Stimulated activated CD4-positive, alpha-beta T cell treated with anti-CD3 and anti-CD28 coated beads, Interleukin-2, amount 100 ng/mL, for 48 hours (primary cell): Measurements from ENCODE around the gene SAPCD2.
A peak's percentile ranks its signal among the peaks of the same experiment; 100 is the strongest.

Source experiments
- DNase-seq, 2 donors: peaks; one replicate each; pipeline ENCODE4 v3.0.0-alpha.2; 2020

SAPCD2 gene

DNA sequence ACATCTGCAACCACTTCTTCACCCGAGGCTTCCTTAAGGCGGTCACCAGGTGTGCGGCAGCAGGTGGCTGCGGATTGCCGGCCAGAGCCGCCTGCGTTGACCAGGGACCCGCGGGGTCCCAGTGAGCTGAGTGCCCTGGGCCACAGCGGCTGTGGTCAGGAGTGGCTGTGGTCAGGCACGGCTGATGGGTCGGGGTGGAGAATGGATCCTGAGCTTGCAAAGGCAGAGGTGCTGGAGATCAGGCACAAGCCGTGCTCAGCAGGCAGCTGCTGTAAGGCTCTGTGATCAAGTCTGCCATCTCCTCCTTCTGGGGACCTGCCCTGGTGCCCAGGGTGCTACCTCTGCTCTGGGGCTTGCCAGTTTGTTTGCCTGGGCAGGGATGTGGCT lies 9.0 kb upstream of the SAPCD2 start:
- no peak for DNase-seq

DNA sequence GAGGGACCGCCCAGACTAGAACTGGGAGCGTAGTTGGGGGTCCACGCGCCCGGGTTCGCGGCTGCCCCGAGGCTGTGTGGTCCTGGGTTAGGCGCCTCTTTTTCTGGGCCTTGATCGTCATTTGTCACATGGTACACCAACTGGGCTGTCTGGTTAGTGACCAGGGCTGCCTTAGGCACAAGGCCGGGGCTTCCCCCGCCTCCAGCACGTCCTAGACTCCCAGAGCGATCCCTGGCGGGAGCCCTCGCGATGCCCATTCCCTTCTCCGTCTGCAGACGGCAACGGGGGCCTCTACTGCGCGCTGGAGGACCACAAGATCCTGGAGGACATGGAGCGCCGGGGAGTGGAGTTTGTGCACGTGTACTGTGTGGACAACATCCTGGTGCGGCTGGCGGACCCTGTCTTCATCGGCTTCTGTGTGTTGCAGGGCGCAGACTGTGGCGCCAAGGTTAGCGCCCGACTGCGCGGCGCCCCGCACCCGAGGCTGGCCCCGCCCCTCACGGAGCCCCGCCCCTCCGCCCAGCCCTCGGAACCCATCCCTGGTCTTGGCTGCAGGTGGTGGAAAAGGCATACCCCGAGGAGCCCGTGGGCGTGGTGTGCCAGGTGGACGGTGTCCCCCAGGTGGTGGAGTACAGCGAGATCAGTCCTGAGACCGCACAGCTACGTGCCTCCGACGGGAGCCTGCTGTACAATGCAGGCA lies 8.5 kb upstream of the SAPCD2 start:
- no peak for DNase-seq

DNA sequence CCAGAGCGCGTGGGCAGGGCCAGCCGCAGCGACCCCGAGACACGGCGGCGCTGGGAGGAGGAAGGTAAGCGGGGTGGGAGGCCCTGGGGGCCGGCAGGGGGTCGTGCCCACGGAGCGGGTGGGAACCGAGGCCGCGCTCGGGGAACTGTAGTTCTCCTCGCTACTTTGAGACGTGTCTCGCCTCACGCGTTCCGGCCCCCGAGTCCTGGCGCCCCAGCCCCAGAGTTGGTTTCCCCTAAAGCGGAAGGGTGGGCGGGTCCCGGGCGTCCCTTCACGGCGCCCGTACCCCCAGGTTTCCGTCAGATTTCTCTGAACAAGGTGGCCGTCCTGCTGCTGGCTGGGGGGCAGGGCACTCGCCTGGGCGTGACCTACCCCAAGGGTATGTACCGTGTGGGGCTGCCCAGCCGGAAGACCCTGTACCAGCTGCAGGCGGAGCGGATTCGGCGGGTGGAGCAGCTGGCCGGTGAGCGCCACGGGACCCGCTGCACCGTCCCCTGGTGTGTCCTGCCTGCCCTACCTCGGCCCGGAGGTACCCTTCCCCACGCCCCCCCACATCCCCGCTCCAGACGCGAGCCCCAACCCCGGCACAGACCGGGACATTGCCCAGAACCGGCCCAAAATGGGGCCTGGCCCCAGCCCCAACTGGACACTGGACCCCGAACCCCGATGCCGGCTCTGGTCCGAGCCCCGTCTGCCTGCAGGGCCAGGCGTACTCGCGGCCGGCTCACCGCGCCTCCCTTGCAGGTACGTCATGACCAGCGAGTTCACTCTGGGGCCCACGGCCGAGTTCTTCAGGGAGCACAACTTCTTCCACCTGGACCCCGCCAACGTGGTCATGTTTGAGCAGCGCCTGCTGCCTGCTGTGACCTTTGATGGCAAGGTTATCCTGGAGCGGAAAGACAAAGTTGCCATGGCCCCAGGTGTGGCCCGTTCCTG lies 7.7 kb upstream of the SAPCD2 start:
- DNase-seq, result no peak

DNA sequence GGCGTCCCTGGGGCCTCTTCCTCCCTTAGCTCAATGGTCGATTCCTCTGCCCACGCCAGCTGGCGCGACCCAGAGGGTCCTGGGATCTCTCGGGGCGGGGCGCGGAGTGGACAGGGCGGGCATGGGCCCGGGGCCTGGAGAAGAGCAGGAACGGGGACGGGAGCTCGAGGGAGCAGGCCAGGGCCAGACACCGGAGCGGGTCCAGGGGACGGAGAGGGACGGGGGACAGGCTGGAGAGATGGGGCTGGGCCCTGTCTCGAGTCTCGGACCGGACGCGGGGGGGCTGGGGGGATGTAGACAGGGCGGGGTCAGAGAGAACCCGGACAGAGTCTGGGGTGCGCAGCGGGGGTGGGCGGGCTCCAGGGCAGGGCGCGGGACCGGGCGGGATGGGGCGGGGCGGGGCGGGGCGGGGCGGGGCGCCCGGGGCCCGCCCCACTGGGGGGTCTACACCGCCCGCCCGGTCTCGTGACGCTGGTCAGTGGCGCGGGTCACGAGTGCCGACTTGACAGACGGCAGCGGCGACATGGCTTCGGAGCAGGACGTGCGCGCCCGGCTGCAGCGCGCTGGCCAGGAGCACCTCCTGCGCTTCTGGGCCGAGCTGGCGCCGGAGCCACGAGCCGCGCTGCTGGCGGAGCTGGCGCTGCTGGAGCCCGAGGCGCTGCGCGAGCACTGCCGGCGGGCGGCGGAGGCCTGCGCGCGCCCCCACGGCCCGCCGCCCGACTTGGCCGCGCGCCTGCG lies 6.8 kb upstream of the SAPCD2 start, which contains the start of gene UAP1L1:
Gene UAP1L1 (plus strand): TSS at position 508 of the 738 bp plus-strand sequence. CDS start 16 bp downstream, at position 524.
- peak; percentile 29 to 39 for DNase-seq

DNA sequence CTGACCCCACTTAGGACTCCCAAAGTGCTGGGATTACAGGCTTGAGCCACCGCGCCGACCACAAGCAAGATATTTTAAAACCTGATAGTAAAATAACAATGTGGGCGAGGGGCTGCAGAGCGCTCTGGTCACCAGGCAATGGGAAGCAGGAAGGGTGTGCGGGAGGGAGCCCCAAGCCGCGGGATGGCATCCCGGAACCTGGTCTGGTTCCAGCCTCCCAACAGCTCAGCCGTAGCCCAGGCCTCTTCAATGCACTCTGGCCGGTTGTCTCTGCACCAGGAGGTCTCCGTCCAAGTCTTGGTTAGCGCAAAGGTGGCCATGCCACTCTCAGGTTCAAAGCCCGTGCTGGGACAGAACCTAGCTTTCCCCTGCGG lies 6.3 kb upstream of the SAPCD2 start:
- DNase-seq, result no peak

DNA sequence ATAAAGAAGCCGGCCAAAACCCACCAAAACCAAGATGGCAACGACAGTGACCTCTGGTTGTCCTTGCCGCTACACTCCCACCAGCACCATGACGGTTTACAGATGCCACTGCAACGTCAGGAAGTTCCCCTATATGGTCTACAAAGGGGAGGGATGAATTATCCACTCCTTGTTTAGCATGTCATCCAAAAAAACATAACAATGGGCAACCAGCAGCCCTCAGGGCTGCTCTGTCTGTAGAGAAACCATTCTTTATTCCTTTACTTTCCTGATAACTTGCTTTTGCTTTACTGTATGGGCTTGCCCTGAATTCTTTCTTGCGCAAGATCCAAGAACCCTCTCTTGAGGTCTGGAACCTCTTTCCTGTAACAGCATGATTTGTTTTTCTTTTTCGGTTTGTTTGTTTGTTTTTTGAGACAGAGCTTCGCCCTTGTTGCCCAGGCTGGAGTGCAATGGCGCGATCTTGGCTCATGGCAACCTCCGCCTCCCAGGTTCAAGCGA lies 5.0 kb upstream of the SAPCD2 start:
- DNase-seq, result no peak

DNA sequence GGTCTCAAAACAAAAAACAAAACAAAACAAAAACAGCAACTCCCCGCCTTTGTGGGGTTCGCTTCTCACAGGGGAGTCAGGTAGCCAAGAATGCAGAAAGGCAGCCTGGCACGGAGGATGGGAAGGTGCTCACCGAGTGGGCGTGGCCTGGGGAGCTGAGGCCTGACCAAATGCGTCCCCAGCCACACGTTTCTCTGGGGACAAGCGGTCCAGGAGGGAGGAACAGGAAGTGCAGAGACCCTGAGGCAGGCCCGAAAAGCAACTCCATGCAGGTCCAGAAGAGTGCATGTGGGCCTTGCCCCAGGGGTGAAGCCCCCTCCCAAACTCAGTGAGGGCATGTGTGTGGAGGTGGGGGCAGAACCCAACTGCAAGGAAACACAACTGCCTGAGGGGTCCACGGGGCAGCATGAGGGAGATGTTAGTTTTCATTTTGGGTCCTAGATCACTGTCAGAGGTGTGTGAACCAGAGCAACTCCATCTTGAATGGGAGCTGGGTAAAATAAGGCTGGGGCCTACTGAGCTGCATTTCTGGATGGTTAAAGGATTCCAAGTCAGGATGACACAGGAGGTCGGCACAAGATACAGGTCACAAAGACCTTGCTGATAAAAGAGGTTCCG lies 4.4 kb upstream of the SAPCD2 start:
- no peak for DNase-seq

DNA sequence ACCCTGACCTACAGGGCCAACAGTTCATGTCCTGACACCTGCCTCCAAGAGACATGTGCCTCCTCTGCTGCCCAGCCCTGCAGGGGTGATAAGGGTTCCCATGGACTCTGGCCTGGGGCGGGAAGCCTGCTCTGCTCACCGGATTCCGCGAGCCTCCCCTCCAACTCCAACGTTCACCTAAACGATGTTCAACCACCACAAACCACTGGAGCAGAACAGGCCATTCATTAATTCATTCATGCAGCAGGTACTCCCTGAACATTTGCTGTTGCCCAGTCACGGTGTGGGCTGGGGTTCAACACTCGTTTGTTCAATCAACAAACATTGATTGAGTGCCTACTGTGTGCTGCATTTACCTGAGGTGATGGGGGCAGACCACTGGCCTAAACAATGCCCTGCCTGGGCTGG lies 3.6 kb upstream of the SAPCD2 start:
- DNase-seq, result no peak

DNA sequence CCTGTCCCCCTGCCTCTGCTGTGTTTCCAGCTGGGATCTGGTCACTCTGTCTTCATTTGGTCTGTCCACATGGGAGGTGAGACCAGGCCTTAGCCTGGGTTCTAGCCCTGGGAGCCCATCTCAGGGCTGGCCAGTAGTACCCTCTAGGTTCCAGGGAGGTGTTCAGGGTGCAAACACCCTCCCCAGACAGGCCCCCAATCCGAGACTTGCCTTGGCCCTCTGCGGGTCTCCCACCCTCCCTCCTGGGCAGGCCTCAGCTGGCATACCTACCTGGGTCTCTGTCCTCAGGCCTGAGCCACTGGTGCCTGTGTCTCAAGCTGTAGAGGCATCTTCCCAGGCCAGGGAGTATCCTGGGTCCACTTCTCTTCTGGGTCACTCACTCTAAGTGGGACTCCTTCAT lies 925 bp upstream of the SAPCD2 start:
- no peak for DNase-seq

DNA sequence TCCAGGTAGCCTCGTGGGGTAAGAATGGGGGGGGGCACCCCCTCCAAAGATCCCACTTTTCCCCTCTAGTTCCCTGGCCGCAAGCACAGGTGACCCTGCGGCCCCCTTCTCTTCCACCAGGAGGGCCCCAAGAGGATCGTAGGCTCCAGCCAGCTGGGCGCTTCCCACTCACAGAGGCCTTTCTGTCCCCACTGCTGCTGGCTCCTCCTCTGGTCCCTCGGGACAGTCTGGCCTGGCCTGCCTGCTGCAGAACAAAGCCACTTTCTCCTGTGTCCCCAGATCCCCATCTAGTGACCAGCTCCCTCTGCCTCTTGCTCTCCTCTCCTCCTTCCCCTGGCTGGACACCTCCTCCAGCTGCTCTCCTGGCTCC lies 534 bp upstream of the SAPCD2 start:
- no peak for DNase-seq

DNA sequence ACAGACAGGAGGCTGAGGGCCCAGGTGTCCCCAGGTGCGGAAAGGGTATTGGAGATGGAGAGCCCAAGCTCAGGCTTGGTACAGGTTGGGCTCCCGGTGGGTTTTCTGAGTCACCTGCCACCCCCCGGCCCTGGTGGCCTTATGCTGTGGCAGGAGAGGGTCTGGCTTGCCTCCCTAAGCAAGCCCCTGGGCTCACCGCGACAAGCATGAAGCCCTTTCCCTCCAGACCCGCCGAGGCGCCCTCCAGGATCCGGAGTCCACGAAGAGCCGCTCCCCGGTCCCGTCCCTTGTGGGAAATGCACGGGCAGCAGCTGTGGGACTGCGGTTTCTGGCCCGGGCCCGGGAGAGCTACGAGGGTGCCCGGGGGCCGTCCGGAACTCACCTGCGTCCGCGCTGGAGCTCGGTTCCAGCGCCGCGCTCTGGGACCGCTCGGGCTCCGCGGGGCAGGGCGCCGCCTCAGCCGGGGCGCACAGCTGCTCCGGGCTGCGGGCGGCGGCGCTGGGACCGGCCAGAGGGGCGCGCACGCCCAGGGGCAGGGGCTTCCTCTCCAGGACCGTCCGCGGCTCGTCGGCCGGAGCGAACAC lies 757 bp downstream of the SAPCD2 start:
- DNase-seq, result no peak

DNA sequence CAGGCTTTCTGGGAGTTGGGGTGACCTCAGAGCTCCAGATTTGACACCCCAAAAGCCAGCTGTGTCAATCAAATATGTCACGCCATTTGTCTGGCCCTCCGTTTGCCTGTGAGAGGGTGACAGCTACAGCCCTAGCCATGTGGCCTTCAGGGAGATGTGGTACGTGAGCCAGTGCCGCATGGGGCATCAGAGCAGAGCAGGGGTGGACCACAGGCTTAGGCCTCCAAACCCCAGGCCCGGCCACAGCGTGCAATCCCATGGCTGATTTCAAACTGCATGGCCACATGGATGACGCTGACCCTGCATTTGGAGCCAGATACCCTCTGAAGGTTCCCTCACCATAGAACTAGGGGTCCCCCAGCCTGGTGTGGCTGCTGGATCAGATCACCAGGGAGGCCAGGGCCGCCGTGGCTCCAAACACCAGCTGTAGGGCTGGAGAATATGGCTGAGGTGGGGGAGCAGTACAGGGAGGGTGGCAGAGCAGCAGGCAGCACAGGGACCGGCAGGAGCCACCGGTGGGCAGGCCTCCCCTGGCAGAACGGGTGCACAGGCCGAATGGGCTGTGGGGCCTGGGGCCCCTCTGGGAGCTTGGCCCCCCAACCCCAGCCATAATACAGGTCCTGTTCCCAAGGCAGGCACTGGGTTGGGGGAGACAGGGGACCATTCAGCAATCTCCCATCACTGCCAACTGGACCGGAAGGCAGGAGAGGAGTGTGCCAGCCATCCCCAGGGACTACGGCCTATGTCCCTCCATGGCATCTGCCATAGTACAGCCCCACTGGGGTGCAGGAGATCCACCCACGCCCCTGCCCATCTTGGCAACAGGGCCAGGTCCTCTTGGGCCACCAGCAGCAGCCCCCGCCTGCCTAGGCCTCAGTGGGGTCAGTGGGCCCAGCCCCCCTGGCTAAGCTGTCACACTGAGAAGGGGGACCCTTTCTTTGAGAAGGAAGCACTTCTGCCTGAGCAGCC lies 1.5 kb downstream of the SAPCD2 start:
- no peak for DNase-seq

DNA sequence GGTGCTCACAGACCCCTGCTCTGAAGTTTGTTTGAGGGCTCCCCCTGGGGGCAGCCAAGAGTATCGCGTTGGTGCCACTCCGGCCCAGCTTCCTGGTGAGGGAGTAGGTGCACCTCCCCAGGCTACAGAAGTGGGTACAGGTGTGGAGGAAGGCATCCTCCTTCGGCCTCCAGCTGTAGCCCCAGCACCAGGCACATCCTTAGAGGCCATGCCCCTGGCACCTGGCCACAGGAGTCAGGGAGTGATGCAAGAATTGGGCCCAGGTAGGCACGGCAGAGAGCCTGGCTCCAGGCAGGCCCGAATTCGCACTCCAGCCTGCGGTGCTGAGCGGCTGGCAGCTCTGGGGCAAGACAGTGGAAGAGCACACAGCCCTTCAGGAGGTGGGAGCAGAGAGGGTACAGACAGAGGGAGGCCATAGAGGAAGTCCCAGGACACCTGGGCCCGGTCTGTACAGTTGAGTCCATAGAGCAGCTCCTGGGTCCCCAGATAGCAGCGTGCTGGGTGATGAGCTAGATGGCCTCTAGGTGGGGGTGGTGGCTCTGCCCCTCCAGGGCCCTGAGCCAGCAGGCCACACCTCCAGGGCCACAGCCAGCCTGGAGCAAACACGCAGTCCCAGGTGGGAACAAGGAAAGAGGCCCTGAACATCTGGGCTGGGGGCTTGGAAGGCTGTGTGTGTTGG lies 2.4 kb downstream of the SAPCD2 start:
- DNase-seq, result peak; percentile 84

DNA sequence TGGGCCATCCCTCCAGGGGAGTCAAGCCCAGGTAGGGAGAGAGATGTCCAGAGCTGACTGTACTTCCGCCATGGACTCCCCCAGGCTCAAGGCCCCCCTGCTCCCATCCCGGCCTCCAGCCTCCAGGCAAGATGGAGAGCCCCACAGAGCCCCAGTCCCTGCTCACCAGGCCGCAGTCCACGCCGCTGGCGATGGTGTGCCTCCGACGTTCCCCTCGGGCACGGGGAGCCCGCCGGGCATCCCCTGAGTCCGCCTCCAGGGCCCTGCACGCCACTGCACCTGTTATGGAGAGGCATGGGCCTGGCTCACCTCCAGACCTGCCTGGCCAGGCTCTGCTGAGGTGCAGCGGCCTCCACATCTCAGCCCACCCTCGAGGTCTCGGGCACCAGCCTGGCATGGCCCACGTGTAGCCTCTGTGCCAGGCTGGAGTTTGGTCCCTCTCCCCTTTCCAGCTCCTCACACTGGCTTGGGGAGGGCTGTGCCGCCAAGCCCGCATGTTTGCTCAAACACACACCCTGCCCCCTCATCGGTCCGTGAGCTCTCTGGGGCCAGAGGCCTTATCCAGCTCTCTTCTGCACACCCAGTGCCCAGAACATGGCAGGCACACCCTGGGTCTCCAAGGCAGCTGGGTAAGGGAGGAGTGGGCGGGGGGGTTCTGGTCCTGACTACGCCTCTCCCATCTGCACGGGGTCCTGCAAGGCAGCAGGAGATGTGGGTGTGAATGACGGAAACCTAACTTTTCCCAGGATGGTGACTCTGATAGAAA lies 4.1 kb downstream of the SAPCD2 start:
- no peak for DNase-seq

DNA sequence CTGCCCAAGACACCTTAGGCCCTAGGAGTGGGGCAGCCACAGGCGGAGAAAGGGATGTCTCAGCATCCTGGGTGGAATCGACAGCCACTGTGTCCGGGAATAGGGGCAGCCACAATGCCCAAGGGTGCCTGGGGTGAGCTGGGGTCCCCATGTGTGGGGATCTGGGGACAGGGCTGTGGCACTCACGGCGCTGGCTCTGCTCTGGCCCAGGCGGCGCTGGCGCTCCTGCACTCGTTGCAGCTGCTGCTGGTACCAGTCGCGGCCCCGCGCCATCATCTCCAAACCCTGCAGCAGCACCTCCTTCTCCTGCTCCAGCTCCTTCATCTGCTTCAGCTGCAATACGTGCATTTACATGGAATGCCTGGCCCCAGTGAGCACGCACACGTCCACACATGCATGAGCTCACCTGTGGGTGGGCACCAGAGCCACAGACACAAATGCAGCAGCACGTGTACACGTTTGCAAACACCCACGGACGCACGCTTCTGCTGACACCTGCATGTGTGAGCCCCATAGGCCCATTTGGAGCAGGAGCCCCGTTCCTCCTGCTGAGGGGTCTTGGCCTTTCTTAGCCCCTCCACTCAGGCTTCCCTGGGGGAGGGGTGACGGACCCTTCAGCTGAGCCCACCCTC lies 4.9 kb downstream of the SAPCD2 start:
- no peak for DNase-seq

DNA sequence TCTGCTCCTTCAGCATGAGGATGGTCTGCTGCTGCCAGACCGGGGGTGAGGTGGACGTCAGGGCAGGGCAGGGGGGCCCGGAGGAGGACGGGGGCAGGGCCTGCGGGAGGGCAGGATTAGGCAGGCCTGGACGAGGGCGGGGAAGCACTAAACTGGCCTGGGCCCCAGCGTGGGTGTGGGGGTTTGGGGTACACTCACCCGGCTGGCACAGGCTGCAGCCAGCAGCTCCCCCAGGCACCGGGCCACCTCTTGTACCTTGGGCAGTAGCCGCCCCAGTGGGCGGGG lies 5.5 kb downstream of the SAPCD2 start:
- no peak for DNase-seq

DNA sequence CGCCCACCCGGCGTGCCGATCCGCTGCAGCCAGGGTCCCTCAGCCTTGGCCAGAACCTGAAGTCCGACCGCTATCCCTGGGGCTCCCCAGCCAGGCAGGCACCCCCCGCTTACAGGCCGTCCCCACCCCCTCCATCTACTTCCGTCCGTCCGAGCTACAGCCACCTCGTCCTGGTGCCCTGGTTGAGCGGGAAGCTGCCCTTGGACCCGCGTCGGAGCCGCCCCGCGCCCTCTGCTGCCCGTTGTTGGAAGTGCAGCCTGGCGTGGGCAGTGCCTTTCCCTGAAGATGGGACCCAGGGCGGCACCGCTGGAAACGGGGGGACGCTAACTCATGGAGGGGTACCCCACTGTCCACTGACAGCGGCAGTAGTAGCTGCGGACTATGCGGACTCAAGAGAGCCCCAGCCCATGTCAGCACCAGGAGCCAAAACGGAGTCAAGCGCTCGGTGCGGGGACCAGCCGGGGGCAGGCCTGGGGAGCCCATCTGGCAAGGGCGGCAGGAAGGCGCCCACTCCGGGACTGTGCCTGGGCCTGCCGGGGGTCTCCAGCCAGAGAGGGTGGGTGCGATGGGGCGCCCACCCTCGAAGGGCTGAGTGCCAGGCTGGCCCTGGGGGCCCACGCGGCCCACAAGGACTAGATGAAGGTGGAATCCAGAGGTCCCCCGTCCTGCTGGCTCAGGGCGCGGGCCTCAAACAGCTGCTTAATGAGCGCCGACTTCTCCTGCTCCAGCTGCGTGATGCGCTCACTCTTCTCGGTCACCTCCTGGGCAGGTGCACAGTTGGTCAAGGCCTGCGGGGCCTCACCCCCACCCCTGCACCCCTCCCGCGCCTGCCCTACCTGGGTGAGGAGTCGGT lies 6.1 kb downstream of the SAPCD2 start:
- peak; percentile 75 for DNase-seq

DNA sequence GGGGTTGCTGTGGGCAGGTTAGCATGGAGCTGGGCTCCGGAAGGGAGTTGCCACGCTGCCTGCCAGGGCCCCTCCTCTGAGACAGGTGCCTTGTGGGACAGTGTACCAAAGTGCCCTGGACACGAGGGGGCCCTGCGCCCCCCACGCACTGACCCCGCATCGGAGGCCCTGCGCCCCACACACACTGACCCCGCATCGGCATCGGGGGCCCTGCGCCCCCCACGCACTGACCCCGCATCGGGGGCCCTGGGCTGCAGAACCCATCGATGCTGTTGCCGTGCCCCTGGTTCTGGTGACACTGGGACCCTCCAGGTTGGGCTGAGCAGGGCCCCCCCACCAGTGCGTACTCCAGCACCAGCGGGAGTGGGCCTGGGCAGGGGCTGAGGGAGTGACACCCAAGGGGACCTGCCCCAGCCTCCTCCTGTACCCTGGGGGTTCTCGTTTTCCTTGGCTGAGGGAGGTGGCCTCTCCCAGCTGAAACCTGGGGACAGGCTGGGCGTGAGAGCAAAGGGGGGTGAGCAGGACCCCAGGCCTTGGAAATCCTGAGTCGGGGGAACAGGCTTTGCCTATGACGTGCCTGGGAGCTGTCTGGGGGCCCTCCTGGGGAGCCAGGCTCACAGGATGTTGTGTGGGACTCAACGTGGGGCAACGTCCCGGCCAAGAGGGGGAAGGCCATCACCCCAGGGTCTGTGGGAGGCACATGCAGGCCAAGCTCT lies 6.9 kb downstream of the SAPCD2 start:
- DNase-seq, result no peak
